ENCODE measurements around the gene LCE6A.
A peak's percentile ranks its signal among the peaks of the same experiment; 100 is the strongest.

LCE6A gene

GRCh38 chr1:152842556-152842955 lies at the start of gene LCE6A:
LCE6A (plus strand) TSS chr1:152842856; CDS start chr1:152843521, 665 bp downstream.
- no peak for DNase-seq (ENCODE audit: low read depth, low spot score)

GRCh38 chr1:152795686-152796085 lies 47.0 kb upstream of the LCE6A start:
- no peak for DNase-seq (ENCODE audit: low read depth, low spot score)

- DNase-seq (ENCODE audit: low read depth, low spot score) = no peak
These were observed 46.2 kb upstream of the LCE6A start, which contains the start of gene LCE1D for GRCh38 chr1:152796421-152796820. LCE1D (plus strand) TSS chr1:152796721; CDS start chr1:152797795, 1,074 bp downstream.

GRCh38 chr1:152801333-152801732 lies 41.3 kb upstream of the LCE6A start:
- DNase-seq (ENCODE audit: low read depth, low spot score) = no peak

GRCh38 chr1:152806576-152806975 lies 36.1 kb upstream of the LCE6A start, which contains the start of gene LCE1C:
LCE1C (minus strand) TSS chr1:152806651; CDS start chr1:152805478, 1,173 bp downstream.
- no peak for DNase-seq (ENCODE audit: low read depth, low spot score)

GRCh38 chr1:152811050-152811449 lies 31.6 kb upstream of the LCE6A start:
- DNase-seq (ENCODE audit: low read depth, low spot score) = no peak

- no peak for DNase-seq (ENCODE audit: low read depth, low spot score)
These were observed 31.0 kb upstream of the LCE6A start, which contains the start of gene LCE1B for GRCh38 chr1:152811671-152812070. LCE1B (plus strand) TSS chr1:152811971; CDS start chr1:152812447, 476 bp downstream.

GRCh38 chr1:152817309-152817708 lies 25.3 kb upstream of the LCE6A start:
- DNase-seq (ENCODE audit: low read depth, low spot score) = no peak

GRCh38 chr1:152823294-152823693 lies 19.4 kb upstream of the LCE6A start:
- no peak for DNase-seq (ENCODE audit: low read depth, low spot score)

GRCh38 chr1:152824964-152825363 lies 17.7 kb upstream of the LCE6A start:
- no peak for DNase-seq (ENCODE audit: low read depth, low spot score)

GRCh38 chr1:152827173-152827572 lies 15.5 kb upstream of the LCE6A start, which contains the start of gene LCE1A:
LCE1A (plus strand) TSS chr1:152827473; CDS start chr1:152827473, 0 bp downstream.
- no peak for DNase-seq (ENCODE audit: low read depth, low spot score)

GRCh38 chr1:152836870-152837269 lies 5.8 kb upstream of the LCE6A start:
- DNase-seq (ENCODE audit: low read depth, low spot score) = no peak

GRCh38 chr1:152855661-152856060 lies 13.0 kb downstream of the LCE6A start:
- DNase-seq (ENCODE audit: low read depth, low spot score) = no peak

- no peak for DNase-seq (ENCODE audit: low read depth, low spot score)
These were observed 15.4 kb downstream of the LCE6A start for GRCh38 chr1:152858062-152858461.

- DNase-seq (ENCODE audit: low read depth, low spot score) = no peak
These were observed 17.0 kb downstream of the LCE6A start, which contains the start of gene LCE7A for GRCh38 chr1:152859696-152860095. LCE7A (plus strand) TSS chr1:152859996; CDS start chr1:152860698, 702 bp downstream.

GRCh38 chr1:152860129-152860528 lies 17.5 kb downstream of the LCE6A start:
- DNase-seq (ENCODE audit: low read depth, low spot score) = no peak

GRCh38 chr1:152861374-152861773 lies 18.7 kb downstream of the LCE6A start:
- DNase-seq (ENCODE audit: low read depth, low spot score) = no peak

GRCh38 chr1:152864443-152864842 lies 21.8 kb downstream of the LCE6A start:
- no peak for DNase-seq (ENCODE audit: low read depth, low spot score)

- DNase-seq (ENCODE audit: low read depth, low spot score) = no peak
These were observed 23.7 kb downstream of the LCE6A start for GRCh38 chr1:152866321-152866720.

- DNase-seq (ENCODE audit: low read depth, low spot score) = peak; percentile 26
These were observed 27.3 kb downstream of the LCE6A start for GRCh38 chr1:152869808-152870419.

GRCh38 chr1:152870831-152871730 lies 28.4 kb downstream of the LCE6A start:
- no peak for DNase-seq (ENCODE audit: low read depth, low spot score)

GRCh38 chr1:152871731-152872126 lies 29.1 kb downstream of the LCE6A start:
- no peak for DNase-seq (ENCODE audit: low read depth, low spot score)
